Measurements from ENCODE around the gene SLC24A3.

The SLC24A3 gene

DNA sequence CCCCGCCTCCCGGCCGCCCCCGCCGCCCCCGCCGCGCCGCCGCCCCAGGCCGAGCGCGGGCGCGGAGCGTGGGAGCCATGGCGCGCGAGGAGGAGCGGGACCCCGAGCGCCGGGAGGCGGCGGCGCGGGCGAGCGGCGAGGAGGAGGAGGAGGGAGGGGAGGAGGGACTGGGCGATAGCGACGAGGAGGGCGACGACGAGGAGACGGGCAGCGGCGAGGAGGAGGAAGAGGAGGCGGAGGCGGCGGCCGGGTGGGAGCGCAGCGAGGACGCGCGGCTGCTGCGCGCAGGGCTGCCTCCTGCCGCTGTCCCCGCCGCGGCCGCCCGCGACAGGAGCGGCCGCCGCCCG, at the start of gene SLC24A3:
TSS of gene SLC24A3 (plus strand) at position 174 of the 347 bp plus-strand sequence.
- no peak for DNase-seq

DNA sequence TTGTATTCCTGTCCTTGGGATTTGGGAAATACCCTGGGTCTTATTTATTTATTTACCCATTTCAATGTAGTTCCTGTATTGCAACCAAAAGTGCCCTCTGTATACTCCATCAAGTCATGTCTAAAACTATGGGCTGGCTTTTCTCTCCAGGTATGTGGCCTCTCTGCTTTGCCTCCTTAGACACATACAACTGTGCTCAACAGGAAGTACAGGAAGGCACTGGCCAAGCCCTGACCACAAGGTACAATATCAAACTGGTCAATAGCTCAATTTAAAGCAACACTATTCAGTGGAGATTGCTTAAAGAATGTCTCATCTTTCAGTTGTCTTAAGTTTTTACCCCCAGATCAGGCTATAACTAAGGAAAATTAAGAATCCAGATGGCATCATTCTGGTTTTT, 42.3 kb upstream of the SLC24A3 start:
- no peak for DNase-seq

DNA sequence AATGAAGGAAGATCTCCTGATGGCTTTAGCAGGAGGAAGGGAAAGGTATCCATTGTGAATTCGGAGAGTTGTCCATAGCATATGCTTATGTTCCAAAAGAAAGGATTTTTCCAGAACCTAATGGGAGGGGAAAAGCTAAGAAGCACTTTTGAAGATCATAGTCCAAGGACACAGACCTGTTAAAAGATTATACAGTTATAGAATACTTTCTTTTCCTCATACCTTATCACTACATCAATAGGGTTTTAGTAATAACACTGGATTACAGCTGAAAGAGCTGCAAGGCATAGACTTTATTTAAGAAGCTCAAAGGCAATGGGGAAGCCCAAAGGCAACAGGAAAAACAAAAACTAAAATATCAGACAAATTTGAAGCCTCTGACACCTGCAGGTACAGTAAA, 39.8 kb upstream of the SLC24A3 start:
- DNase-seq = no peak

DNA sequence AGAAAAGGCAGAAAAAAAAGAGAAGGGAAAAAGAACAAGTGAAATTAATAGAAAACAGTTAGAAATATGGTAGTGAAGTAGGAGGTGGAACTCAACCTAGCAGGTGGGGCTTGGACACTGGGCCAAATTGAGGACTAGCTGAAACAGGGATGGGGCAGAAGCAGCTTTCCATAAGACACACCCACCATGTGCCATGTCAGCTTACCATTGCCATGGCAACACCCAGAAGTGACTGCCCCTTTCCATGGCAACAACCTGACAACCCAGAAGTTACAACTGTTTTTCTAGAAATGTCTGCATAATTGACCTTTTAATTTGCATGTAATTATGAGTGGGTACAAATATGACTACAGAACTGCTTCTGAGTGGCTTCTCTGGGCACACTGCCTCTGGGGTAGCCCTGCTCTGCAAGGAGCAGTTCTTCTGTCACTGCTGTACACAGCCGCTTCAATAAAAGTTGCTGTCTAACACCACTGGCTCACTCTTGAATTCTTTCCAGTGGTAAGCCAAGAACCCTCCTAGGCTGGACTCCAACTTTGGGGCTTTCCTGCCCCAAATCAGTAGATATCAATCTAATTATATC, 35.9 kb upstream of the SLC24A3 start:
- DNase-seq = no peak

DNA sequence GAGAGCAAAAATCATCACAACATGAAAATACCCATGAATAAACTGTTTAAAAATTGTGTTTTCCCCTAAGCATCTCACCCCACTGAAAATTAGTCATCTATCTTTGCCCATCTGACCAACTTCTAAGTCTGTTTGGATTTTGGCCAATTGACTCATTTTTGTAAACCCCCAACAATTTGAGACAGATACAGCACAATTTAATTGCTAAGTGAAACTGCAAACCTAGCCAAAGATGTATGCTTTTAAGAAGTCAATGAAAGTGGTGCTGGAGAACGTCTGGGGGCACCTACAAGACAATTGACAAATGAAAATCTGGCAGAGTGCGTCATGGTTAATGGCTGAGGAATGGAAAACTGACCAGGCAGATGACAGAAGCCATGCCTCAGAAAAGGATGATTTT, 30.9 kb upstream of the SLC24A3 start:
- DNase-seq = no peak

DNA sequence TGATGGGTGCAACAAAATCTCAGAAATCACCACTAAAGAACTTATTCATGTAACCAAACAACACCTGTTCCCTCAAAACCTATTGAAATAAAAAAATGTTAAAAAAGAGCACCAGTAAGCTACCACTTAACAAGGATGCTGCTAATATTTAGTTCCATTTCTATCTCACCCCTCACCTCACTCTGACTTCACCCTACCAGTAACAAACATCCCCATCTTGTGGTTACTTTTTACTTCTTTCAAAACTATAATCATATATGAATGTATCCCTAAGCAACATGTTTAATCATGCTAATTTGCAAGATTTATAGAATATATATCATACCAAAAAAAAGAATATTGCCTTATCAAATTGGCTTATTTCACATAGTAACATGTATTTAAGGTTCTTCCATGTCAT, 27.4 kb upstream of the SLC24A3 start:
- DNase-seq = no peak

DNA sequence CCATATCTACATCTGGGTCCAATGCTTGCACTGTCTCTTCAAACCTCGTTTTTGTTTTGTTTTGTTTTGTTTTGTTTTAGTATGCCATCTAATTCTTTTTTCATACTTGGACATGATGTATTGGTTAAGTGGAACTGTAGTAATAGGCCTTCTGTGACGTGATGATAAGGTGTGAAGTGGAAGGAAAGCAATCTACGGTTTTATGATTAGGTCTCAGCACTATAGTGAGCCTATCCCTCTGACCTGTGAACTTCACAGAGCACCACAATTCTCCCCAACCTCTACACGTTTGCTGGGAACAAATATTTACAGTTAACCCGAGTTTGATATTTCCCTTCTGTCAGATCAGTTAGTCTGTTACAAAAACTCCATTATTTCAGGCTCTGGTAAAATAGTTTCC, 19.1 kb upstream of the SLC24A3 start:
- no peak for DNase-seq

DNA sequence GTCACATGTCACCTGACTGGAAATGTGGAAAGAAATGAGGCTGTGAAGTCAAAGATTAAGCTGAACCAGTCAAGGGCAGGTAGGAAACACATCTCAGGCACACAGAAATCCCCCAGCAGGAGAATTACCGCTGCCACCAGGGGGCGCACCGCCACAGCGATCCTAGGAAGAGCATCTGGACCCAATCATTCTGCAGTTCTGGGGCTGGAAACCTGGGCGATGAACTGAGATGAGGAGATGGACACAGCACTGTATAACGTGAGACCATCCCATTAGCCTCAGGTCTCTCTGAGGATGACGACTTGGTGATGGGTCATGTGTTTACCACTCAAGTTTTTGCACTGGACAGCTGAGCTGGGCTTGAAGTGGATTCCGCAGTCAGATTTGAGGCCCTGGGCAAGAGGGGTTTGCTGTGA, 6.5 kb upstream of the SLC24A3 start:
- DNase-seq = no peak

DNA sequence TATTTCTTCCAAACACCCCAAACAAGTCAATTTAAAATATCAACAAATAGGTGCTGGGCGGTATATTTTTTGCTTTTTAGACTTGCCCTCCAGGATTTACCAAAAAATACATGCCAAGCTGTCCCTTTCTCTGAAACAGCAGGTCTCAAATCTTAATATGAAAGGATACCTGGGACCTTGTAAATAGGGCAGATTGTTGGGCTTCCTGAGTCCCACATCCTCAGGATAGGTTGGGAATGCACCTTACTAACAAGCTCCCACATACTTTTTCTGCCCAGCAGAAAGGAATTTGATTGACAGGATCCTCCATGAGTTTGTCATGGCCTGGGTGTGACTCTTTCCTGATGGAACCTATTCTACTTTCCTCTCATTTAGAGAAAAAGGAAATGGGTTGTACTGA, 4.9 kb upstream of the SLC24A3 start:
- no peak for DNase-seq

DNA sequence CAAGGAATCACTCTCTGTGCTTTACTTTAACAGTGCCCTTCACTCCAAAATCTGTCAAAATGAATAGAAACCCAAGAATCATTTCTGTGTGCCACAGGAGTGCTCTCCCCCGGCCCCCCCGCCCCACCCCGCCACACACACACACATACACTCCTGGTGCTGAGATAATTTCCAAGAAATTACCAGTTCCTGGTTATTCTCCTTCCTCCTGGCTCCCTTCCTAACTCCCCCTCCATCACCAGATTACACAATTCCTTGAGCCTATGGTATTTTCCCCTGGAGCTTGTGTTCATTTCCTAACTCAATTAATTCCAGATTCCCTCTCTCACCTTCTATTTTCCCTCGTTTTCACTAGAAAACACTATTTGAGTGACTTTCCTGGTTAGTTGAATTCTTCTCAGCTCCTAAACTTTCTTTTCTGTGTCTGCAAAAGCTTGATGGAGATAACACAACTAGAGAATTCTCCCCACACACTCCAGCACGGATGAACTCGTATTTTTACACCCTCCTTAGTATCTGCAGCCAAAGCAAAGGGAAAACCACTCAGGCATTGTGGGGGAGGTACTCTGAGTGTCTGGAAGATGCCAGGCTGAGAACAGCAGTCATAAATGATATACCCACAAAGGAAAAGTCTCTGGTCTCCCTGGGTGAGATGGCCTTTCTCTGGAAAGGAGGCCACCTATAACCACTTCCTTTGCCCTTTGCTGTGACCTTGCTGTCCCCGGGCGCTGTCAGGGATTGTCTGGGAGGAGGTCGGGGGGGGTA, 1.9 kb upstream of the SLC24A3 start:
- no peak for DNase-seq

DNA sequence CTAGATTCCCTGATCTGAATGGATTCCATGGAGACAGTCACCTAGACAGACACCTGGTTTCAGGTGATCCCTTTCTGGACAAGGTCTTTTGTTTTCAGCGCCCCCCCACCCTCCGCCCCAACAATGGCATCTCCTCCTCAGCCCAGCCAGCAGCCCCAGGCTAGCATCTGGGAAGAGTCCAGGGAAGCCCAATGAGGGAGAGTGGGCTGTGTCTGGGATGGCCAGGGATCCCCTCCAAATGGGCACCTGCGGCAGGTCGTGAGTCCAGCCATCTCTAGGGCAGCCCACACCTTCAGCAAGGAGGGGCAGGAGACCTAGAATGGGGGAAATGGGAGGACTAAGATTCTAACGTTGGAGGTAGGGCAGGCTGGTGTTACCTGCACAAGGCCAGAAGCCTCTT, 1.2 kb upstream of the SLC24A3 start:
- DNase-seq = no peak

DNA sequence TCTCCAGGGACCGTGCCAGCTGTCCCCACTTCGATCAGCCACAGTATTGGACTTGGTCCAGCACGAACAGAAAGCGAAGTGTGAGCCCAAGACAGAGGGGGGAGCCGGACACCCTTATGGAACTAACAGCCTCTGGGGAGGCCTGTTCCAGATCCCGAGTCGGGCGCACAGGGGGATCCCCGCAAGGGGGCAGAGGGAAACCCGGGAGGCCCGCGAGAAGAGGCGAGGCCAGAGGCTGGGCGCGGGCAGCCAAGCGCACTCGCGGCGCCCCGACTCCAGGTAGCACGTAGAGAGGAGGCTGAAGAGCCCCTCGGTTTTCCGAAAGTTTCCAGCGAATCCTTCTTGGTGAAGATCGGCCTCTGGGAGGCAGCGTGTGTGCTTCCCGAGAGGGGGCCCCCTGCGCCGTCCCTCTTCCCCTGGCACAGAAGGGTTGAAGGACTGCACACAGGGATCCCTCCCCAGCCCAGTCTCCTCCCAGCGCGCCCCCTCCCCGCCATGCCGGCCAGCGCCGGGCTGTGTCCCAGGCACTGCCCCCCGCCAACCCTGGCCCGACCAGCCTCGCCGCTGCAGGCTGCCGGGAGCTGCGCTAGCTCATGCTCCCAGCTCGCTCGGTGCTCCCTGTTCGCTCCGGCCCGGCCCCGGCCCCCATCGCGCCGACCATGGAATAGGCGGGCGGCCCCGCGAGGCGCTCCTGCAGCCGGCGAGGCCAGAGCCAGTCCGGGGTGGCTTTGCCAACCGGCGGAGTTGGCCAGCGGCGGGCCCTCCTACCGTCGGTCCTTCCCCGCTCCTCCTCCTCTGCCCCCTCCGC, 577 bp upstream of the SLC24A3 start:
- DNase-seq = no peak

DNA sequence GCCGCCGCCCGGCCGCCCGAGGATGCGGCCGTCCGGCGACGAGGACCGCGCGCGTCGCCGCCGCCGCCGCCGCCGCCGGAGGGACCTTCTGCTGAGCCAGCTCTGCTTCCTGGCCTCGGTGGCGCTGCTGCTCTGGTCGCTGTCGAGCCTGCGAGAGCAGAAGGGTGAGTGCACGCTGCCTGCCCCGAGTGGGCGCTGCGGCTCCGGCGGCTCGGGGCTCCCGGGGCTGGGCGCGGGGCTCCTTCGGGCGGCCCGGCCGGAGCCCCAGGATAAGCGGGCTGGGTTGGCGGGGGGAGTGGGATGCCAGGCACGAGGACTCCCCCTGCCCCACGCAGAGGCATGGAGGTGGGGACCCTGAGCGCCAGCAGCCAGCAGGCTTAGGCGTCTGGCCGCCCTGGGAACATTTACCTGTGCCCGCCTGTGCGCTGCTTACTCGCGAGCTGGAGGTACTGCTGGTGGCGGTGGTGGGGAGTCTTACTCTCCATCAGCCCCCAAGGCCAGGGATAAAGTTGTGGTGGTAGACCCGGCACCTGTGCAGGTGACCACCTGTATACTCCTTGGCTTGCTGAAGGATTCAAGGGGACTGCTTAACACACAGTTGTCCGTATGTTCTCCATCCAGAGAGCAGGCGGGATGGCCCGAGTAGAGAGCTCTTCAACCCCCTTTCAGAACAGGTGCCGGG, 520 bp downstream of the SLC24A3 start:
- DNase-seq = peak; percentile 25

DNA sequence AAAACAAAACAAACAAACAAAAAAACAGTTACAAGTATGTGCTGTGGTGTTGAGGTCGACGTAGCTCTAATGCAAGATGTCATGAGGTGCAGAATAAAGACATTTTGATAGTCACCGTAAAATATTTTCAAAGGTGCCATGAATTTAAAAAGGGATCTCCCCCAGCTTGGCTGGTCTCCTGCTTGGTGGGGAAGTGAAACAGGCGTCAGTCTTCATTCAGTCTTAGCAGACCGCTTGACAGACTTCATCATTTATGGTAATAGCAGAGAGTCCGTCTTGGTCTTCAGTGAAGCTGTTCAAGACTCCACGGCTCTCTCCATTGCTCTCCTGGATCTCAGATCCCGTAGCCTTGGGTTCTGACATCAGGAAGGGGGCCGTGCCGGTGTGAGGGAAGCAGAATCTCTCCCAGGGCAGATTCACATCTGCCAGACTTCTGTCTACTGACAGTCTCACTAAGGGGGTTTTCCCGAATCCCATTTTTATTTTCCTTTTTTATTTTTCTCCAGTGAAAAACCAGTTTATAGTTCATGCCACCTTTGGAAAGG, 1.6 kb downstream of the SLC24A3 start:
- no peak for DNase-seq

DNA sequence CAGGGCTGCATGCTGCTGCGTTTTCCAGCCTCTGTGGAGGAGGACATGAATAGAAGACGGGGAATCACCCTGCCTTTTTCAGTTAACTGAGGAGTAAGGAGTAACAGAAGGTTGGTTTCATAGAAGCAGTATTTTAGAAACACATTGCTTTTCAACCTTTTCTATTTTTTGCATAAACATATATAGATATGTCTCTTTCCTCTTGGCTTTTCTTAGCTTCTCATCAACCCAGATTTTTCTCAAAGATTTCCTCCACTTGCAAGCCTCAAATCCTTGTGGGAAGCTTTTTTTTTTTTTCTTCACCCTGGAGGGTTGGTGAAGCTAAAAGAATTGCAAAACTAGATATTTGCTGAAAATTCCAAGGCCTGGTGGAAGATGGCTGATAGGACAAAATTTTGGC, 6.0 kb downstream of the SLC24A3 start:
- no peak for DNase-seq

DNA sequence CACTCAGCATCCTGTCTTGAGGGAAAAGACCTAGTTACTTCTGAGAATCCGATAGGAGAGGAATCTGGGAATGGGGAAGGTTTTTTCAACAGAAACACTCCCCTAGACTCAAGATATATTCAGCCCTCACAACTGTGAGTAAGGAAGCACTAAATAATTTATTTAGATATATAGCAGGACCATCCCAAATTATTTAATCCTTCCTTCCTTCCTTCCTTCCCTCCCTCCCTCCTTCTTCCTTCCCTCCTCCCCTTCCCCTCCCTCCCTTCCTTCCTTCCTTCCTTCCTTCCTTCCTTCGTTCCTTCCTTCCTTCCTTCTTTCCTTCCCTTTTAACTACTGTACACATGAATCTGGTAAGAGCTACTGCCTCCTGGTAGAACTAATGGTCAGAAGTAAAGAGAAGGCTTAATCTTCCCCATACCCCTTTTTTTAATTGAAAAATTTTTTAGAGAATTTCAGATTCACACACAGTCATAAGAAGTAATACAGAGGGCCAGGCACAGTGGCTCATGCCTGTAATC, 10.1 kb downstream of the SLC24A3 start:
- DNase-seq = no peak

DNA sequence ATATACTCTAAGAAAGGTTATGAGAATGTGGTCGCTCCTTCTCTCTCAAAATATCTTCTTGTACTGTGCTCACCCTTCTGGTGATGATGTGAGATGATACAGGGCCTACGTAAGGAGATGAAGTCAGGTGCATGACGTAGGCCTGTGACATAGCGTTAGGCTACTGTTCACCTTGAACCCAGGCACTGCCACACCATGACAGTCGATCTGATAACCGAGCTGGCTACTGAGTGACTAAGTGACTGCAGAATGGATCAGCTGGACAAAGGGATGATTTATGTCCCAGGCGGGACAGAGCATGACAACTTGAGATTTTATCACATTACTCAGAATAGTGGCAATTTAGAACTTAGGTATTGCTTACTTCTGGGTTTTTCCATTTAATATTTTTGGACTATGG, 11.2 kb downstream of the SLC24A3 start:
- DNase-seq = no peak

DNA sequence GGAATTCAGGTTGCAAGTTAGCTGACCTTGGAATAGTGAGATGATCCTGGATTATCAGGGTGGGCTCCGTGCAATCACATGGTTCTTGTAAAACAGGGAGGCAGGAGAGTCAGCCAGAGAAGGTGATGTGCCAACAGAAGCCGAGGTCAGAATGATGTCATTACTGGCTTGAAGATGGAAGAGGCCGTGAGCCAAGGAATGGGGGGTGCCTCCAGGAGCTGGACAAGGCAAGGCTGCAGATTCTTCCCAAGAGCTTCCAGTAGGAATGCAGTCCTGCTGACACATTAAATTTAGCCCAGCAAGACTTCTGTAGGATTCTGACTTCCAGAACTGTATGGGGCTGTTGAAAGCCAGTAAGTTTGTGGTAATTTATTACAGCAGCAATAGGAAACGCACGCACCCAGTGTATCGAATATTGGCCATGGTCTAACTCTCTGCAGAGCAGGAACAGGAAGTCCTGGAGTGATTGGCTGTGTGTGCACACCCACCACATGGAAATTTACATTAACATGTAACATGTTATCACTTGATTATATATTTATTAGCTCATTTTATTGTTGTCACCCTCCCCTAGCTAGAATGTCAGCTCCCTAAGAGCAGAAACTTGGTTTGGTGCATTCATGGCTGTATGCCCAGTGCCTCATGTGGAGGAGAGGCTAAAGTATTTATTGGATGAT, 19.1 kb downstream of the SLC24A3 start:
- DNase-seq = no peak

DNA sequence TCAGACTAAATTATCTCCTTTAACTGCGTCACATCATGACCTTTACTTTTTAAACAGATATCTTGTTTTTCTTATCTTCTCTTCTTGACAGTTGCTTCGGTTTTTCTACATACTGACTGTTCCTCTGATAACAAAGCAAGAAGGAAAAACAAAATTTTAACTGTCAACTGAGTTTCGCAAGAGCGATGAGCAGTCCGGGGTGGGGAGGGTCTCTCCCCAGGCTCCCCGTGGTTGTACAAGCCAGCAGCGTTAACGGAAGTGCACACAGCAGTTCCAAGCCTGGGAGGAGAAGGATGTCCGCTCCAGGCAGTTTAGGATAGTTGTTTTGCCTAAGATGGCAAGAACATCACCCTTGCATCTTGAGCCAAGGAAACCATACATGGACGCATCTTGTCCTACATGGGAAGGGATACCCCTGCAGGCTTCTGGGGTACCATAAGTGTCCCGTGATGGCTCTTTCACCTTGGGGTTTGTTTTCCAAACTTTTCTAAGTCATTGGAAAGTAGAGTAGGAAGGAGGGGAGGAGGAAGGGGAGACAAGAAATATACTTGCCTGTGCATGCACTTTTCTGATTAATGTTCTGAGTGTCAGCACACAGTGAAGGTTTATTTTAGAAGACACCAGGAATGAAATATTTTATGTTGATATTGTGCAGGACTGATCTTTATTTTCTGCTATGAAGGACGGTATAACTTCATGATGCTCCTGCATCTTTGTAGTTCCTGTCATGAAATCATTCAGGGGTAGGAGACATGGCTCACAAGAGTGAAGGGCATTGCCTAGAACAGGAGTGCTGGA, 20.8 kb downstream of the SLC24A3 start:
- no peak for DNase-seq

DNA sequence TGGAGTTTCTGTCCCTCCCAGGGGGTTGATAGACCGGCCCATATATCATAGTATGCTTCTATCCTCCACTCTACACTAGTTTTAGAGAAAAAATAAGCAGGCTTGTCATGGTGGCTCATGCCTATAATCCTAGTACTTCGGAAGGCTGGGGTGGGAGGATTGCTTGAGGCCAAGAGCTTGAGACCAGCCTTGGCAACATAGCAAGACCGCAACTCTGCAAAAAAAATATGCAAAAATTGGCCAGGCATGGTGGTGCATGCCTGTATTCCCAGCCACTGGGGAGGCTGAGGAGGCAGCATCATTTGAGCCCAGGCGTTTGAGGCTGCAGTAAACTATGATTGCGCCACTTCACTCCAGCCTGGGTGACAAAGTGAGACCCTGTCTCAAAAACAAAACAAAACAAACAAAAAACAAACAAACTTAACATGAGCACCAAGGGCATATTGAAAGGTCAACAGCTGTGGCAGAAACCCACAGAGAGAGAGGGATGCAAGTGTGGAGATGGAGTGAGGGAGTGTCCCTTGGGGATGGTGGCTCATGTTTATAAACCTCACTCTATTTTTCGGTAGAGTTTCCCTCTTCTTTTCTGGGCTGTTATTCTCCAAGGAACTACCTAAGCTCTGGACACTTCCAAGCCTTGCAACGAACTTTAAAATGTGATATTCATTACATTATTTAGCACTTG, 24.1 kb downstream of the SLC24A3 start:
- DNase-seq = no peak

DNA sequence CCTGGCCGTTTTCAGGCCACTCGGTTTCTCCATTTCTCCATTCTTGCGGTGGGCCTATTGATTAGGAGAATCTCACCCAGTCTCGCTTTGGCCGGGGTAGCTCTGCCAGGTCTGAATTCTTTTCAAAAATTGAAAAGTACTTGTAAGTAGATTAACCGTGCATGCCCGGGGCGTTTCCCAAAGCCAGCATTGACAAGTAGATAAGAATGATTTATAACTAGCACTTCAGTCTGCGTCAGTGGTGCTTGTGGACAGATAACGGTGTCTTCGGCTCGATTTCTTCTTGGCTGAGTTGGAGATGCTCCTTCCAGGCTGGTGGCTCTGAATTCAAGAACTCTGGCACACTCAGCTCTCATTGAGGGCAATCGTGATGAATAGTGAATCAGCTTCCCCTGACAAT, 29.0 kb downstream of the SLC24A3 start:
- no peak for DNase-seq

Data from amniotic stem cell (primary cell).